Measurements from ENCODE around the gene ZNF41.

Gene ZNF41

DNA sequence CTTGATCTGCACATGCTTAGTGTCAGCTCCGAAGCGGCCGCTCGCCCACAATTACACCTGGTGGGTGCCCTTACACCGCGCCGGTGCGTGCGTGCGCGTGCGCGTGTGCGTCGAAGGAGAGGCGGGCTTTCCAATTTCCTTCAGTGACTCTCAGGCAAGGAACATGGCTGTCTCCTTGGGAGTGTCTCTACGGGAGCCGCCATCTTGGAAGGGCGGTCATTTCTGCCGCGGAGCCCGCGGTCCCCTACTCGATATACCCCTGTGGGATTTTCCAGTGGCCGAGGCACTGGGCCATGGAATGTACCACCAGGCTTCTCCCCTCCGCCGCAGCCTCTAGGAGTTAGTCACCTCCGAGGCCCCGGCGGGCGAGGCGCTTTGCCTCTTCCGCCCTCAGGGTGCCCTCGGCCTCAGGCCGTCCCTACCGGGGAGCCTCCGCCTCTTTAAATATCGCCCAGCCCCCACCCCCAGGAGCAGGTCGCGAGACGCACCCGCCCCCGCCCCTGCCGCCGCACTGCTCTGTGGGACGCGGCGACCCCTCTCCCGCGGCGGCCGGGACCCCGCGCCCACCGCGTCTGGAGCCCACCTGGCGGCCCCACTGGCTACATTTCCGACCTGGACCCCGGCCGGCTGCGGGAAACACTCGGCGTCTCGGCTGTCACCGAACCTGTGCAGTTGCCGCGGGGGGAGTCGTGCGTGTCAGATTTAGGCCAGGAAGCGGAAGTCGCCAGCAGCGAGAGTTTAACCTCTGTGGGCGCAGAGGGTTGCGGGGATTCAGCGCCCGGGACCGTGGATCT, at the start of gene ZNF41:
Gene ZNF41 (minus strand): TSS at position 711 of the 794 bp plus-strand sequence. CDS start 15,741 bp downstream, outside the sequence.
- no peak for DNase-seq (ENCODE audit: low read depth, low spot score)
- ChIA-PET CTCF (no interaction called here), POLR2A (interaction anchor here (1.0 kb wide), 1 partner anchor 19 kb away, joined by 3 read pairs; no protein-coding TSS in a partner anchor)
- peak within 1 kb of the TSS; percentile 66 for H3K4me3 ChIP-seq (ENCODE audit: low read depth, low read length)
- TF ChIP-seq, protein P1, sequence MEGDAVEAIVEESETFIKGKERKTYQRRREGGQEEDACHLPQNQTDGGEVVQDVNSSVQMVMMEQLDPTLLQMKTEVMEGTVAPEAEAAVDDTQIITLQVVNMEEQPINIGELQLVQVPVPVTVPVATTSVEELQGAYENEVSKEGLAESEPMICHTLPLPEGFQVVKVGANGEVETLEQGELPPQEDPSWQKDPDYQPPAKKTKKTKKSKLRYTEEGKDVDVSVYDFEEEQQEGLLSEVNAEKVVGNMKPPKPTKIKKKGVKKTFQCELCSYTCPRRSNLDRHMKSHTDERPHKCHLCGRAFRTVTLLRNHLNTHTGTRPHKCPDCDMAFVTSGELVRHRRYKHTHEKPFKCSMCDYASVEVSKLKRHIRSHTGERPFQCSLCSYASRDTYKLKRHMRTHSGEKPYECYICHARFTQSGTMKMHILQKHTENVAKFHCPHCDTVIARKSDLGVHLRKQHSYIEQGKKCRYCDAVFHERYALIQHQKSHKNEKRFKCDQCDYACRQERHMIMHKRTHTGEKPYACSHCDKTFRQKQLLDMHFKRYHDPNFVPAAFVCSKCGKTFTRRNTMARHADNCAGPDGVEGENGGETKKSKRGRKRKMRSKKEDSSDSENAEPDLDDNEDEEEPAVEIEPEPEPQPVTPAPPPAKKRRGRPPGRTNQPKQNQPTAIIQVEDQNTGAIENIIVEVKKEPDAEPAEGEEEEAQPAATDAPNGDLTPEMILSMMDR (IDR thresholded peaks at IDR 0.05; ENCODE audit: insufficient read depth, low read length, missing control alignments) = no peak

DNA sequence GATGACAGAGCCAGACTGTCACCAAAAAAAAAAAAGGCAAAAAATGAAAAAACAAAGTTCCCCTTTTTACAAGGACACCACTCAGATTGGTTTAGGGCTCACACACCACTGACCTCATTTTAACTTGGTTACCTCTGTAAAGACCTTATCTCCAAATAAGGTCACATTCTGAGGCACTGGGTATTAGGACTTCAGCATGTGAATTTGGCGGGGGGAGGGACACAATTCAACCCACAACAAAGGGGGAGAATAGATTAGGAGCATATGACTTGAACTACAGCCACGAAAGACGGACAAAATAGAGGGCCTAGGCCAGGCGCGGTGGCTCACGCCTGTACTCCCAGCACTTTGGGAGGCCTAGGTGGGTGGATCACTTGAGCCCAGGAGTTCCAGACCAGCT, 47.0 kb upstream of the ZNF41 start:
- ChIA-PET CTCF (no interaction called here), POLR2A (no interaction called here)
- no peak overlapping the region for H3K4me3 ChIP-seq (ENCODE audit: low read depth, low read length)
- TF ChIP-seq, protein P1 (IDR thresholded peaks at IDR 0.05; ENCODE audit: insufficient read depth, low read length, missing control alignments) = no peak
- DNase-seq (ENCODE audit: low read depth, low spot score) = no peak

DNA sequence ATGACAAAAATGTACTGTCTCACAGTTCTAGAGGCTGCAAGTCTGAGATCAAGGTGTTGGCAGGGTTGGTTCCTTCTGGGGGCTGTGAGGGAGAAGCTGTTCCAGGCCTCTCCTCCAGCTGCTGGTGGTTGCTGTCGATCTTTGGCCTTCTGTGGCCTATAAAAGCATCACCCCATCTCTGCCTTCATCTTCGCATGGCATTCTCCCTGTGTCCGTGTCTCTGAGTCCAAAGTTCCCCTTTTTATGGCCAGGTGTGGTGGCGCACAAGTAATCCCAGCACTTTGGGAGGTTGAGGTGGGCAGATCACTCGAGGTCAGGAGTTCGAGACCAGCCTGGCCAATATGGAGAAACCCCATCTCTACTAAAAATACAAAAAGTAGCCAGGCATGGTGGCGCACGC, 46.5 kb upstream of the ZNF41 start:
- TF ChIP-seq, protein P1 (IDR thresholded peaks at IDR 0.05; ENCODE audit: insufficient read depth, low read length, missing control alignments) = no peak
- CTCF ChIA-PET = no interaction called here
- no peak for DNase-seq (ENCODE audit: low read depth, low spot score)
- POLR2A ChIA-PET = no interaction called here
- no peak overlapping the region for H3K4me3 ChIP-seq (ENCODE audit: low read depth, low read length)

DNA sequence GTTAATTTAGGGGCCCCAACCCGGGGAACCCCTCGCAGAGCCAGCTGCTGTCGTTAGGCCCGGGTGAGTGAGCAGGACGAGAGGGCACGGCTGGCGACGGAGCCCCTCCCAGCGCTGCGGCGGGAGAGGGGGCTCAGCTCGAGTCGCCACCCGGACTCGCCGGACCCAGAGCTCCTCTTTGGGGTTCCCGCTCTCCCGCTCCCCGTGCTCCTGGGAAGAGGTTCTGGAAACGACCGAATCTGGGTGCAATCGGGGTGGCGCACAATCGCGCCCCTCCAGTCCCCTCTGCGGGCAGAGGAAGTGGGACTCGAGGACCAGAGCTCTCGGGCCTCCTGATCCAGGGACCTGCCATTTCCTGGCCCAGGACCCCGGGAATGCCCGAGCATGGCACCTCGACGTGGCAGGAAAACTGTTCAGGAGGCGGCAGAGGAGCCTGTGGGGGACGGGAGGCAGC, 40.7 kb upstream of the ZNF41 start:
- DNase-seq (ENCODE audit: low read depth, low spot score) = no peak
- TF ChIP-seq, protein P1 (IDR thresholded peaks at IDR 0.05; ENCODE audit: insufficient read depth, low read length, missing control alignments) = no peak
- ChIA-PET CTCF (interaction anchor here (0.6 to 4.4 kb wide), 27 partner anchors 9 to 332 kb away, joined by 3 to 48 read pairs (median 6); no protein-coding TSS in a partner anchor), POLR2A (interaction anchor here (1.1 to 1.4 kb wide), 2 partner anchors 23 to 27 kb away, joined by 3 to 5 read pairs; no protein-coding TSS in a partner anchor)
- H3K4me3 ChIP-seq (ENCODE audit: low read depth, low read length) = peak overlapping the region; percentile 57

DNA sequence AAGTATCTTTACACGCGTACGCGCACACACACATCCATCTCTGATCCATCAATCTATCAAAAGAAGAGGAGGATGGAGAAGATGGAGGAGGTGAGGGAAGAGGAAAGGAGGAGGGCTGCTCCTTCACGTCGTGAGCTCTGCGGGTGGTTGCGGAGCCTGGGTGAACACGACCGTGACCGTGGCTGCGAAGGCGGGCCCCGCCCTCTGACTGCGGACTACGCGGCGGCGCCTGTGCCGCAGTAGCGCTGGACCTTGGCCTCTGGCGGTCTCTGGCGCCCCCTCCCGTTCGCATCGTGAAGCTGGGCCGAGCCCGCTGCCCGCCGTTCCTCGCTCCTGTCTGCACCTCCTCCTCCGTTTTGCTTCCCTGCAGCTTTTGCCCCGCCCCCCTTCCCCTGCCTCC, 40.3 kb upstream of the ZNF41 start:
- no peak for DNase-seq (ENCODE audit: low read depth, low spot score)
- POLR2A ChIA-PET = interaction anchor here (1.0 to 1.4 kb wide), 3 partner anchors 22 to 329 kb away, joined by 3 to 5 read pairs (median 3); no protein-coding TSS in a partner anchor
- H3K4me3 ChIP-seq (ENCODE audit: low read depth, low read length) = peak overlapping the region; percentile 58
- CTCF ChIA-PET = interaction anchor here (0.6 to 4.4 kb wide), 28 partner anchors 8 to 332 kb away, joined by 3 to 48 read pairs (median 6); no protein-coding TSS in a partner anchor
- TF ChIP-seq, protein P1 (IDR thresholded peaks at IDR 0.05; ENCODE audit: insufficient read depth, low read length, missing control alignments) = peak; percentile 91

DNA sequence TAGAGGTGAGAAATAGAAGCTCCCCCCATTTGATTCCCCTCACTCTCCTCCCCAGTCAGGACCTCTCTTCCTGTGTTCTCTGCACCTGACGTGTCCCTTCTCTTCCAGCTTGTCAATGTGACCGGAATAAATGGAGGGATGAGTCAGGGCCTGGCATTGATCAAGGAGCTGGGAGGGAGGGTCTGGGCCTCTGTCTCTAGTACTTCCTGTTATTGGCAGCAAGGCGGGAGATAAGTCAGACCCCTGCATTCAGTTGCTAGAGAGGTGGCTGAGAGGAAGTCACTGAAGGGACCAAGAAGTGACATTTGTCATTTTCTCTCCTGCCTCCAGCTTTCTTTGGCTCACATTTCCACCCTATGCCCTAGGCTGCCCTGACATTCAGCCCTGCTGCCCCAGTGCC, 35.1 kb upstream of the ZNF41 start:
- no peak for DNase-seq (ENCODE audit: low read depth, low spot score)
- CTCF ChIA-PET = interaction anchor here (4.1 kb wide), 1 partner anchor 22 kb away, joined by 18 read pairs; no protein-coding TSS in a partner anchor
- TF ChIP-seq, protein P1 (IDR thresholded peaks at IDR 0.05; ENCODE audit: insufficient read depth, low read length, missing control alignments) = no peak
- POLR2A ChIA-PET = no interaction called here
- H3K4me3 ChIP-seq (ENCODE audit: low read depth, low read length) = no peak overlapping the region
